ENCODE data around the gene MTARC2.

- TF ChIP-seq CTCF (conservative IDR thresholded peaks at IDR 0.05): no peak
- TF ChIP-seq ZFX (IDR thresholded peaks at IDR 0.05): no peak
Measured at GRCh38 chr1:220828950-220829586, 80.9 kb downstream of the MTARC2 start.

Measured in C4-2B (cell line).